HG03432 (cell line): ENCODE measurements around the gene VPS26B.
A peak's percentile ranks its signal among the peaks of the same experiment; 100 is the strongest.
"Not testable (repeated sequence)": the region's sequence is repeated elsewhere in the genome, so short reads cannot be mapped to it uniquely, and the experiment has no call there.

ENCODE experiments used
- ATAC-seq: cut with Tn5 transposase; IDR thresholded peaks from one replicate; pipeline ENCODE4 v1.9.1; 2021; ENCODE audit warnings: mild to moderate bottlenecking, moderate library complexity; ENCODE audit not compliant: unreplicated experiment

Gene VPS26B

DNA sequence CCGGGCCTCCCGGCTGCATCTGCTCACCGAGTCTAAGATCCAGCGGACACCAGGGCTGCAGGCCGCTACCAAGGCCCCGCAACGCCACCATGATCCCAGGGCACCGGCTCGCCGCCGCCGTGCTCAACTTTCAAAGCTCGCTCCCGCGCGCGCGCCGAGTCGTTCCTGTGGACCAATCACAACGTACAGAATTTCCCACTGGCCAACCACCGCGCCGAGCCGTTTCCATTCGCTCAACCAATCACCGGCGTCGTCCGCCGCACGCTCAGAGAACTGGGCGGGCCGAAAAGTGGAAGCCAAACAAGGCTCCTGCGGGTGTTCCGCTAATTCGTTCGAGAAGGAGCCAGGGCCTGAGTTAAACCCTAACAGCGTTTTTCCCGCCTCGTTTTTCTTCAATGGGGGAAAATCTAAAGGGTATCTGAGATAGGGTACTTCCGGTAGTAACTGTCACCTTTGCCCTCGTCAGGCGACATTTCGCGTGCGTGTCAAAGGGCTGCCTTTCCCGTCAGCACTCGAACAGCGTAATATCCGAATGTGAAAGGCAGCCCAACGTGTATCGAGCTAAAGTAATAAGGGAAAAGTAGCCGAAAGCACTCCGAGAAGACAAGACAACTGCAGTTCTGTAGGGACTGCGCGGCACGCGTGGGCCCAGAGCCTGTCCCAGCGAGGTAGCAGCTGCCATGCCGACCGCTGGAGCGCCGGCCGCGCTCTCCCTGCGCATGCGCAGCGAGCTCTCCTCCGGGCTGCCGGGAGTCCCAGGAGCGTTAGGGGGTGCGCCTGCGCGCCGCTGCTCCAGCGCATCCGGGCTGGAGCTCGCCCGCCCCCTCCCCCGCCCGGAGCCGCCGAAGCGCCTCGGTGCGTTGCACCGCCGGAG, at the start of gene VPS26B, which contains the start of gene NCAPD3:
Gene VPS26B (plus strand): TSS at position 836 of the 874 bp plus-strand sequence. CDS start 452 bp downstream, outside the sequence.
Gene NCAPD3 (minus strand): TSS at position 132 of the 874 bp plus-strand sequence. CDS start 41 bp downstream, at position 91.
- ATAC-seq, result peak; percentile 76

DNA sequence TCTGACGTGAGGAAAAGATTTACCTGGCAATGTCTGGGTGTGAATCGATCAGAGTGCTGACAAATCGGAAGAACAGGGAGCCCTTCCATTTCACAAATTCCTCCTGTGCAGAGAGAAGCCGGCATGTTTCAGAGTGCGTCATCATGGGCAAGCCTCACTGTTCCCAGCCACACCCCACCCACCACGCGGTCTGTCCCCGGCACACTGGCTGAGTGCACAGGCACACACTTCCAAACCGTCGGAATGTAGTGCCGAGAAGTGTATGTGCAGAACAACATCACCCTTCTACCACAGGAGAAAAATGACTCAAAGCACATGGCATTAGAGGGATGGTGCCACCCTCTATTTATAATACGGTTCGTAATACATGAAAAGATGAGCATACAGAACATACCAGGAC, 48.2 kb upstream of the VPS26B start:
- no peak for ATAC-seq

DNA sequence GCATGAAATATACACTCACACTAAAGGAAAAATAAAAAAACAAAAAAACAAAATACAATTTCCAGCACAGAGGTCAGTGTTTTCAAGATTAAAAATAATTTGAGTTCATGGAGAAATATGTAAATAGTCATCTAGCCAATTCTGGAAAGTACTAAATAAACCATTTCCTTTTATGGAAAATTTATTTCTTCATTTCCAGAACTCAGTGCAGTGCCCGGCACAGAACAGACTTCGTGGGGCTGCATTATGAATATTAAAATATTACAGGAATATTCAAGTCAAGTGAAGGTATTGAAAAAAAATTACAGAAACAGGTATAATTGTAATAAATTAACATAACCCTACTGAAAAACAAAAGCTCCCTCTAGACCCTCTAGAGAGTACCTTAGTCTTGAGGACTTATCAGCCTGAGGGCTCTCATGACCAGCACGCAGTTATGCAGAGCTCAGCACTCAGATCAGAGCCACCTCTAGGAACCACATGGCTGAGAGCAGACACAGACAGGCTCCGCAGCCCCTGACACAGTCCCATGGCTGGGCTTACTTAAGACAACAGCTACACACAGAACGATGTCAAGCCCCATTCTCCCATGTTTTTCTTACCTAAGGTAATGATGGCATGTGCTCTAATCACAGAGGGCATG, 46.3 kb upstream of the VPS26B start:
- no peak for ATAC-seq

DNA sequence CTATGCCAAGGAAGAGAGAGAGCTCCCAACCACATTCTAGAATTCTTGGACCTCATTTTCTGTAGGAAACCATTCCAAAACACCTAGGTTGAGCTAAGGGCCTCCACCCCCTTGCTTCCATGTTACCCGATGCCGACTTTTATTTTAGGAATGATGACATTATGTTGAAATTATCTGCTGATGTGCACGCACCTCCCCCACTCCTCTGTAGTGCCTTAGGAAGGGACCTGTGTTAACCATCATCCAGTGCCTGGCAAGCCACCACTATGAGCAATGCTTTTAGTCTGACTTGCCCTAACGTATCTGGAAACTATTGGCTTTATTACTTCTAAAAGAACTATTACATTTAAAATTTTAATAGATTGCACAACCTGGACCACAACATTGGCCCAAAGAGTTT, 42.8 kb upstream of the VPS26B start:
- no peak for ATAC-seq

DNA sequence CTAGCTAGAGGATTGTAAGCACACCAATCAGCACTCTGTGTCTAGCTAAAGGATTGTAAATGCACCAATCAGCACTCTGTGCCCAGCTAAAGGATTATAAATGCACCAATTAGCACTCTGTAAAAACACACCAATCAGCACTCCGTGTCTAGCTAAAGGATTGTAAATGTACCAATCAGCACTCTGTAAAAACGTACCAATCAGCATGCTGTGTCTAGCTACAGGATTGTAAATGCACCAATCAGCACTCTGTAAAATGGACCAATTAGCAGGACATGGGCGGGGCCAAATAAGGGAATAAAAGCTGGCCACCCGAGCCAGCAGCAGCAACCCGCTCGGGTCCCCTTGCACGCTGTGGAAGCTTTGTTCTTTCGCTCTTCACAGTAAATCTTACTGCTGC, 36.4 kb upstream of the VPS26B start:
- ATAC-seq, result not testable (repeated sequence)

DNA sequence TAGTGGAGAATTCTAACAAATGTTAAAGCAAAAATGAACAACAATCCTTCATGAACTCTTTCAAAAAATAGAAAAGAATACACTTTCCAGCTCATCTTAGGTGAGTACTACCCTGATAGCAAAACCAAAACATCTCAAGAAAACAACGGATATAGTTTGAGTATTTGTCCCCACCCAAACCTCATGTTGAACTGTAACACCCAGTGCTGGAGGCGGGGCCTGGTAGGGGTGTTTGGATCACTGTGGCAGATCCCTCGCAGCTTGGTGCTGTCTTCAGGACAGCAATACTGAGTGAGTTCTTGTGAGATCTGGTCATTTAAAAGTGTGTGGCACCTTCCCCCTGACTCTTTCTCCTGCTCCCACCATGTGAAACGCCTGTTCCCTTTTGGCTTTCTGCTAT, 27.7 kb upstream of the VPS26B start:
- no peak for ATAC-seq

DNA sequence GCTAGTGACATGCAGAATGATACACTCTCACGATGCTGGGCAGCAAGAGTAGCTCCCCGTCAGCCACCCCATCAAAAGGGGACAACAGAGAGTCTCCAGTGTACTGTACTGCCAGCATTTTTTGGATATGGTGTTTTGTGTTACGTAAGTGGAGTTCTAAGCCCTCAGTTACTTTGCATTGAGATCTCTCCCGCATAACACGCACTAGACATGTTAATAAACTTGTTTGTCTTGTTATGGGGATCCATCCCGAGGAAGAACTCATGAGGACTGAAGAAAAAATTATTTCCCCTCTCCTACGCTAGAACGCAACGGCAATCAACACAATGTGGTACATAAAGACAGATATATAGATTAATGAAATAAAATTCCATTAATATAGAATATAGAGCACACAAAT, 24.9 kb upstream of the VPS26B start:
- no peak for ATAC-seq

DNA sequence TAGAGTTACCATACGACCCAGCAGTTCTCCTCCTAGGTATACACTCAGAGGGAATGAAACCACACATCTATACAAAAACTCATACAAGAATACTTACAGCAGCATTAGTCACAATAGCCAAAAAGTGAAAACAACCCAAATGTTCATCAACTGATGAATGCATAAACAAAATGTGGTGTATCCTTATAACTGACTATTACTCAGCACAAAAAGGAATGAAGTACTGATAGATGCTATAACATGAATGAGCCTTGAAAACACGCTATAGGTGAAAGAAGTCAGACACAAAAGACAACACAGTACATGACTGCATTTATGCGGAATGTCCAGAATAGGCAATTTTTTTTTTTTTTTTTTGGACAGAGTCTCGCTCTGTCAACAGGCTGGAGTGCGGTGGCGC, 23.8 kb upstream of the VPS26B start:
- ATAC-seq, result no peak

DNA sequence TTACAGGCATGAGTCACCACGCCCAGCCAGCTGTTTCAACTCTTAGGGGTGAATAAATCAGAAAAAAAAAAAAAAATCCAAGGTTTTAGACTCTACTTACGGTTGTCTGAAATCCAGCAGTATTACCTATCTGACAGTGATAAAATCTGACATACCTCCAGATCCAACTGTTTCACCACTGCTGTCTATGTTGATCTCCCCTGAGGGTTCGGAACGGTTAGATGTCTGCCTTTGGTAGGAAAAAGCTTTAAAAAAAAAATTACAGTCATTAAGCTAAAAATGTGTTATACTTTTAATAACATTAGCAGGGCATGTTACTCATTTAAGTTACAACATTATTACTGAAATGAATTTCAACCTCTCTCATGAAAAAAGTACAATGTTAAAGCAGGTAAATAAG, 21.8 kb upstream of the VPS26B start:
- no peak for ATAC-seq

DNA sequence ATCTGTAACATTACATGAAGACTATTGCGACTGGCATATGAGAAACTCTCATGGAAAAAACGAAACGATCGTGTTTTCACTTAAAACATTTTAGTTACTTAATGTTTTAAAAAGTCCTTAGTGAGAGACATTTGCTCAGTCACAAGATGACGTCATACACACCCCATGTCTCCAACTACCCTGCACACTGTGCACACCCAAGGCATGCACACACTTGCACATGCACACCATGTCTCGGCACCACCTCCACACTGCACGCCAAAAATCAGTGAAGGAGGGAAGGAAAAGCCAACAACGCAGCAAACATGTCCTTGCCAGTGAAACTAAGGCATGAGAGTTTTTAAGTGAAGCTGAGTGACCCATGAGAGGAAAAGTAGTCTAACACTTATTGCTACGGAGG, 18.7 kb upstream of the VPS26B start:
- ATAC-seq, result no peak

DNA sequence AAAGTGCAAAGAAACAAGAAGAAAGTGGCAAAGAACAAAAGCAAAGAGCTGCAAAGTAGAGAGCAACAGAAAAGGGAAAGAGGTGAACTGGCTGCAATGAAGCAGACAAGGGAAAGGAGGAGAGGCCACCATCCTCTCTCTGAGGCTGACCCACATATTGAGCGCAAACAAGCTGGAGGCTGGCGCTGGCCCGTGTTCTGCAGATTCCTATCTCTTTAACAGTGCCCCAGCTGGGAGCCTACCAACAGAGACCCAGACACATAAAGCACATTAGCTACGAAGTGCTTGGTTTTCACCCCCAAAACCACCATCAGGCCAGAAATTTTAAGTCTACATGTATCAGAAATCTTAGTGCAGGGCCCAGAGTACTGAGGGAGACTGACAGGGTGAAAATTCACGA, 18.3 kb upstream of the VPS26B start:
- ATAC-seq, result no peak

DNA sequence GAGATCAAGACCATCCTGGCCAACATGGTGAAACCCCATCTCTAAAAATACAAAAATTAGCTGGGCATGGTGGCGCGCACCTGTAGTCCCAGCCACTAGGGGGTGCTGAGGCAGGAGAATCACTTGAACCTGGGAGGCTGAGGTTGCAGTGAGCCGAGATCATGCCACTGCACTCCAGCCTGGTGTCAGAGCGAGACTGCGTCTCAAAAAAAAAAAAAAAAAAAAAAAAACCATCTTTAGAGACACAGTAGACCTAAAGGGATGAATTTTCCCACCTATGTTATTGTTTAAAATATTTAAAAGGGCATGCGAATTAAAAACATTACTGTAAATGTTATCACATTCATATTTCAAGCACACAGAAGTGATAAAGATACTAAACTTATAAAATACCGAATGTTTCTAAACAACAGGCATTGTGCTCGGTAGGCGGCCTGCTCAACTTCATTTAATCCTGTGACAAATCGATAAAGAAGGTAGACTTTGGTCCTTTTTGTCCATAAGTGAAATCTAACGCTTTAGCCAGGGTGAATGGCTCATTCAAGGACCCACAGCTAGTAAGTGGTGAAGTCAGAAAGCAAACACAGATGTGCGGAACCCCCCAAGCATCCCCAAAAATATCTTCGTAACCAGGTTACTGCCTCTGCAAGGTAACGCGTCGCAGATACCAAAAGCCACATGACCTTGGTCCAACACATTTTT, 16.8 kb upstream of the VPS26B start:
- no peak for ATAC-seq

DNA sequence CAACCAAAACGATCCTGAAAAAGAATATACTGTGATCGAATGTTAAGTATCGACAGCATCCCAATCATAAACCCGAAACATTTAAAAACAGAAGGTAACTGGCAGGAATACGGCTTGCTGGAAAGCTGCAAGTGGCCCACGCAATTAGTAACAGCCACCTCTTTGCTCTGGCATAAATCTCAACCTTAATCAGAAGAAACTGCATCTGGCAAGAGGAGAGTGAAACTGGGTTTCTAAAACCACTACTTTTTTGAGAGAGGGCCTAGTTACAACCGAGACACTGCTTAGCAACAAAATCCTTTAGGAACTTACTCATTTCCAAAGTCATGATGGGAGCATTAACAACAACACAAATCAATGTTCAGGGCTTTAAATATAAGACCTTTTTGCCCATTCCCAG, 8.6 kb upstream of the VPS26B start:
- ATAC-seq, result no peak

DNA sequence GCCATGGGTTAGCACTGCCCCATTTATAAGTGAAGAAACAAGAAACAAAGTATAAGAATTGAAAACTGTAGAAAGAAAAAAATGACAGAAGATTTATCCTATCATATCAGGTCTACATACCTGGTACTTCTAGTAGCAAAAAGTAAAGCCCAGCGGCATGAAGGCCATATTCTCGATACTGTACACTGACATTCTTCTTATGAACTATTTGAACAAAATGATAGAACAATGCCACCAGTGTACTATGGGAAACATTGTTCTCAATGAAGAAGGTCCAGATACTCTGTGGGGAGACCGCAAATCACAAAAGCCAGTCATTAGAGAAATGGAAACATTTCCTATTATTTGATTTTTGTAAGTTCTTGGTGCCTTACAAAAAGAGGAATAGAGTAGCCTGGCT, 7.7 kb upstream of the VPS26B start:
- ATAC-seq, result no peak

DNA sequence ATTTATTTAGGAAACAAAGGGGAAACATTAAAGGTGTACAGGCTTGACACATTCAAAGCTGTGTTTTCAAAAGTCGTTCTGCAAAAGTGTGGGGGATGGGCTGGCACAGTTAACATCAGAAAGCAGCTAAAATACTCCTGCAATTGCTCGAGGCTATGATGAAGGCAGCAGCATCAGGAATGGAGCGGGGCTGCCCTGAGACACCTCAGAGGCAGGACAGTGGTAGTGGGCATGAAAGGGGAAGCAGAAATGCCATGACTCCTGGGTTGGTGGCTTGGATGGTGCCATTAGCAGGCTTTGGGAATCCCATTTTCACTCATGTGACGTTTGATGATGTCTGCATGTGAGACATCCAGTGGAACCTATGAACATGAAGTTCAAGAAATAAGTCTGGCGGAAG, 1.4 kb upstream of the VPS26B start:
- no peak for ATAC-seq

DNA sequence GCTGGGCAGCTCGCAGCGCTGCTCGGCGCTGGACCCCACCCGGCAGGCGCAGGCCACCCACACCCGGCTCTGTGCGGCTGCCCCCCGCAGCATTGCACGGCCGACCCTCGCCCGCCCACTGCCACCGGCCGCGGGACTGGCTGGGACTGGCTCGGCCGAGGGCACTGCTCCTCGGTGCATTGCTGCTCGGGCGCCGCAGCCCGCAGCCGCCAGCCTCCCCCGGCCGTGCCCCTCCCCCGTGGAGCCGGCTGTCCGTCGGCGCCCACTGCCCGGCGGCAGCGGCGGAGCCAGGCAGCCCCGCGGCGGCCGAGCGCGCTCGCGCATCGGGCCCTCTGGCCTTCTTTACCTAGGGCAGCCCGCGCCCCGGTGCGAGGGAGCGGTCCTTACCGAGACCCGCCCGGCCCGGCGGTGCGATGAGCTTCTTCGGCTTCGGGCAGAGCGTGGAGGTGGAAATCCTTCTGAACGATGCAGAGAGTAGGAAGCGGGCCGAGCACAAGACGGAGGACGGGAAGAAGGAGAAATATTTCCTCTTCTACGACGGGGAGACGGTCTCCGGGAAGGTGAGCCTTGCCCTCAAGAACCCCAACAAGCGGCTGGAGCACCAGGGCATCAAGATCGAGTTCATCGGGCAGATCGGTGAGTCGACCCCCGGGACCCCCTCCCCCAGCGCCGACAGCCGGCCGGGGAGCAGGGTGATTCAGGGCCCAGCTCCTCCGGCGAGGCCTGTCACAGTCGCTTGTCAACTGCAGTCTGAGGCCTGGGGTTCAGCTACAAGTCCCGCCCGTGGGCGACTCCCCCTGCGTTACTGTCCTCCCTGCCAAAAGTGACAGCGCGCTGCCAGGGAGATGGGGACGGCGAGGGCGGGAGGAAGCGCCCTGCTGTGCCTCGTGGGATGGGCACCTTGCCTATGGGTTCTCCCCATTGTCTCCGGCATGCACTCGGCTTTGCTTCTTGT, 516 bp downstream of the VPS26B start:
- peak; percentile 23 for ATAC-seq

DNA sequence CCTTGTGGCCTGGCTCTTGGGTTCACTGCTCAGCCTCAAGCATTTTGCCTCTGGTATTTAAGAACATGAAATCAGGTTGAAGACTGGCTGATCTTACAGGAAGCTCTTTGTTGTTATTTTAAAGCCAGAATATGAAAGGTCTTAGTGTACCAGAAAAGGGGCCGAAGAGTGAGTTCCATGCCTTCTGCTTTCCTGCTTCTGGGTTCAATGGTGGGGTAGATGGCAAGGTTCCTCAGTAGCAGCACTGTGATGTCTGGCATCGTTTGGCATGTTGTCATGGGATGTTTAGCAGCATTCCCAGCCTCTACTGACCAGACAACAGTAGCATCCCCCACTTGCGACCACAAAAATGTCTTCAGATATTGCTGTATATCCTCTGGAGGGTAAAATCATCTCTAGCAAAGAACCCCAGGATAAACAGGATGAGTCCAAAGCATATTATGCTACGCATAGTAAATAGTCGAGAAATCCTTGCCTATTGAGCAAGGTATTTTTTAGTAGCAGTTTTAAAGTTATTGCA, 2.4 kb downstream of the VPS26B start:
- no peak for ATAC-seq

DNA sequence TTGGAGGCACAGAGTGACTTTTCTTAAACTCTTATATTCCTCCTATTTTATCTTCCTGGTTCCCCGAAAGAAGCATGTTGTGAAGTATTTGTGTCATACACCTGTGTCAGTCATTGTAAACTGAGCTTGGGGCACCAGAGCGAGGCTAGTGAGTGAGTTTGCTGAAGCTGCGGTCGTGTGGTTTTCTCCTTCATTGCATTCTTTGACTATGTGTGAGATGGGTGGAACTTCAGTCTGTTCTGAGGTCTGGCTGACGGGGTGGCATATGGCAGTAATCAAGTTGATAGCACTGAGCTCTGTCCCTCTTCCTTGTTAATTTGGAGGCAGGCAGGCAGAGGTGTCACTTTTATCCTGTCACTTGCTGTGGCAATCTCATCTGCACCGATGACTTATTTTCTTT, 4.2 kb downstream of the VPS26B start:
- peak; percentile 57 for ATAC-seq

DNA sequence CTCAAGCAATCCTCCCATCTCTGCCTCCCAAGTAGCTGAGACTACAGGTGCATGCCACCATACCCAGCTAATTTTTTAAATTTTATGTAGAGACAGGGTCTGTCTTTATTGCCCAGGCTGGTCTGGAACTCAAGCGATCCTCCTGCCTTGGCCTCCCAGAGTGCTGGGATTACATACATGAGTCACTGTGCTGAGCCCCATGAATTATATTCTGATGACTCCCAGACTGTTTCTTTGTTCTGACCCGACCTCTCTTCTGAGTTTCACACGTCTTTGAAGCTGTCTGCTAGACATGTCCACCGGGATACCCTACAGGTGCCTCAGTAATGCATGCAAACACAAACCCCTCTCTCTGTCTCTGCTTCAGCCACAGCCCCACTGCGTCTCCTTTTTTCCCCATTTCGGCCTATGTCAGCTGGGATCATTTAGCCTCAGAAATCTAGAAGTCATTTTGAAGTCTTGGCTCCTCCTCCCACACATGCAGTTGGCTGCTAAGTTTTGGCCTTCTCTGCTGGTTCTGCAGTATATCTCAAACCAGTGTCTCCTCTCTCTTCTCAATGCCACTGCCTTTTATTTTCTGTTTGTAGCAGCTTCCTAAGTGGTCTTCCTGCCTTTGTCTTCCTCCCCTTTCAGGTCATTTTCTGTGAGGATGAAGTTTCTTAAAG, 4.8 kb downstream of the VPS26B start:
- ATAC-seq, result no peak

DNA sequence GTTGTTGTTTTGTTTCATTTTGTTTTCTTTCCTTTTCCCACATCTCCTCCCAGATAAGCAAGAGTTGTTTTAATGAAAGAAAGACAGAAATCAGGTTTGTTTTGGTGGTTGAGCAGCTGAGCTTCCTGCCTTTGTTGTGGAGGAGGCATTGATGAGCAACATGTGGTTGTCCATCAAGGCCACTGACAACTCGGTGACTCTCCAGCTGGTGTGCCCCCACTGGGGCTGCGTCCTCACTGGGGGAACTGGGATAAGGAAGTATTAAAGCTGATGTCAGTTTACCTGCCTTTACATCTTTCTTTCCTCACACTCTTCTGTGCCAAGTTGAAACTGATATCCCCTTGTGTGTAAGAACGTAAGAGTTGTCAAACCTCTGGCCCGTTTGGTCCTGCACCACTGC, 5.9 kb downstream of the VPS26B start:
- no peak for ATAC-seq
